Breast epithelium (tissue), 4 donors: ENCODE measurements around the gene PIK3CB. TPM values are rescaled to one million over a fixed set of nuclear protein-coding genes. Genes with fewer than 3 reads are reported as not detected.

Source experiments
- DNase-seq, 2 donors: peaks; one replicate each; pipeline ENCODE4 v3.0.0-alpha.2; 2019; ENCODE audit warnings: low spot score in 2 of 2
- H3K27ac ChIP-seq, 2 donors: fragments of 200-600 bp; sonication (generic) in 1 of 2; one replicate each; pipeline ENCODE4 v1.5.1; 2016 to 2019; ENCODE audit warnings: mild to moderate bottlenecking in 1 of 2
- H3K27me3 ChIP-seq, 2 donors: fragments of 200-600 bp; sonication (generic) in 1 of 2; one replicate each; pipeline versions ENCODE4 v1.5.1 to v1.6.0; 2017 to 2019; ENCODE audit warnings: control low read depth in 1 of 2, mild to moderate bottlenecking in 1 of 2
- H3K36me3 ChIP-seq: fragments of 200-600 bp; one replicate; pipeline ENCODE4 v1.5.1; 2019
- H3K4me1 ChIP-seq, 2 donors: fragments of 200-600 bp; sonication (generic); one replicate each; pipeline ENCODE4 v1.5.1; 2016 to 2019; ENCODE audit warnings: control low read depth in 1 of 2
- H3K4me3 ChIP-seq, 3 donors: fragments of 200-600 bp; sonication (generic); 1 replicate in 2 of 3; 2 replicates in 1 of 3; pipeline ENCODE4 v1.5.1; 2016 to 2019; ENCODE audit warnings: mild to moderate bottlenecking in 3 of 3, moderate library complexity in 2 of 3
- H3K9me3 ChIP-seq, 2 donors: fragments of 200-600 bp; sonication (generic) in 1 of 2; one replicate each; pipeline ENCODE4 v1.5.1; 2016 to 2019; ENCODE audit warnings: control low read depth in 1 of 2
- POLR2A ChIP-seq: fragments of 450-650 bp; IDR thresholded peaks from one replicate; pipeline ENCODE4 v1.6.1; 2016; ENCODE audit warnings: antibody characterized with exemption, mild to moderate bottlenecking, moderate library complexity
- POLR2AphosphoS5 ChIP-seq, 3 donors: sonication (generic); formaldehyde crosslinking; IDR thresholded peaks; one replicate each; pipeline ENCODE4 v1.6.1; 2017; ENCODE audit warnings: antibody characterized with exemption in 3 of 3
- intact Hi-C: fragments of 100-400 bp; cut with DNase I; formaldehyde crosslinking; loops from one replicate; pipeline ENCODE4 v1.15.1; 2023; ENCODE audit warnings: low total_unique reads
- total RNA-seq, 3 donors: library from RNA; depleted of rRNA; stranded (reverse); fragments of >200 nt; gene quantifications; one replicate each; pipeline ENCODE4 v1.1.0, GENCODE V29; 2016
- TF ChIP-seq, protein P1 (sequence below), 3 donors: fragments of 450-650 bp; IDR thresholded peaks; one replicate each; pipeline ENCODE4 v1.5.1; 2016 to 2017; ENCODE audit warnings: antibody characterized with exemption in 3 of 3, mild to moderate bottlenecking in 3 of 3, moderate library complexity in 3 of 3

PIK3CB gene
- total RNA-seq: 10 to 100 TPM; 30.5 to 46.2 (median 31.7) TPM

DNA sequence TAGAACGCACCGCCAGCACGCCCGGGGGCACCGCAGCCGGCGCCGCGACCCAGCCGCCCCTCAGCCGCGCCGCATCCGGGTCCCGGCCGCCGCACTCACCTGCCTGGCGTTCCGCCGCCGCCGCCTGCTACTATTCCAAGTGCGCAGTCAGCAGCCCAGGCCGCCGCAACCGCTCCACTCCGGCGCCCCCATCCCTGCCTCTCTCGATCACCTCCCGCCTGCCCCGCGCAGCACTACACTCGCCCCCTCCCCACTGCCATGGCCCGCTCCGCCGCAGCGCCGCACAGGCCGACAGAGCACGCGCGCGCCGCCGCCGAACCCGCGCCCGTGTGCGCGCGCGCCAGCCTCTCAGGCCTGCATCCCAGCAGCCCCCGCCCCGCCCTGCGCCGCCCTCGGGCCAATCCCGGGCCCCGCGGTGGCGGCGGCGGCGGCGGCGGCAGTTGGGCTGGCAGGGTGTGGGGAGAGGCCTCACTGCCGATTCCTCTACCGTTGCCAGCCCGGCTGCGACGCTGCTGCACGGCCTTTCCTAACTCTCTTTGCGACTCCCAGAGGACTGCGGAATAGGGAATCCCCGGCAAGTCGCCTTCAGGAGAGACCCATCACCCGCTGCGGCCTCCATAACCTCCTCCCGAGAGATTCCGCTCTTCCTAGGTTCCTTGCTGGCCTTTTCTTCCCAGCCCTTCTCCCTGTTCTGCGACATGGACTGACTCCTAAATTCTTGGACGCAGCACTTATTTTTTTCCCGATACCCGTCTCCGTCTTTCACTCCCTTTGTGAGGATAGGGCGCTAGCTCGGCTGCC lies at the start of gene PIK3CB:
TSS of gene PIK3CB (minus strand) at position 333 of the 801 bp plus-strand sequence. CDS start 75,585 bp downstream, outside the sequence.
- H3K36me3 ChIP-seq: no peaks in the 10 kb centered on the region
- no peaks in the 10 kb centered on the region for H3K9me3 ChIP-seq
- intact Hi-C loops: no loop called here
- H3K4me3 ChIP-seq: peak within 1 kb of the TSS; percentile 92 to 99 (median 93)
- DNase-seq: peak; percentile 60 to 80
- H3K27me3 ChIP-seq: no peaks in the 10 kb centered on the region
- H3K4me1 ChIP-seq: no peaks in the 10 kb centered on the region
- TF ChIP-seq, protein P1, sequence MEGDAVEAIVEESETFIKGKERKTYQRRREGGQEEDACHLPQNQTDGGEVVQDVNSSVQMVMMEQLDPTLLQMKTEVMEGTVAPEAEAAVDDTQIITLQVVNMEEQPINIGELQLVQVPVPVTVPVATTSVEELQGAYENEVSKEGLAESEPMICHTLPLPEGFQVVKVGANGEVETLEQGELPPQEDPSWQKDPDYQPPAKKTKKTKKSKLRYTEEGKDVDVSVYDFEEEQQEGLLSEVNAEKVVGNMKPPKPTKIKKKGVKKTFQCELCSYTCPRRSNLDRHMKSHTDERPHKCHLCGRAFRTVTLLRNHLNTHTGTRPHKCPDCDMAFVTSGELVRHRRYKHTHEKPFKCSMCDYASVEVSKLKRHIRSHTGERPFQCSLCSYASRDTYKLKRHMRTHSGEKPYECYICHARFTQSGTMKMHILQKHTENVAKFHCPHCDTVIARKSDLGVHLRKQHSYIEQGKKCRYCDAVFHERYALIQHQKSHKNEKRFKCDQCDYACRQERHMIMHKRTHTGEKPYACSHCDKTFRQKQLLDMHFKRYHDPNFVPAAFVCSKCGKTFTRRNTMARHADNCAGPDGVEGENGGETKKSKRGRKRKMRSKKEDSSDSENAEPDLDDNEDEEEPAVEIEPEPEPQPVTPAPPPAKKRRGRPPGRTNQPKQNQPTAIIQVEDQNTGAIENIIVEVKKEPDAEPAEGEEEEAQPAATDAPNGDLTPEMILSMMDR (IDR thresholded peaks at IDR 0.05): no peak
- TF ChIP-seq POLR2AphosphoS5 (IDR thresholded peaks at IDR 0.05) (peak; percentile 43 to 77 (median 72)), POLR2A (no peak)
- H3K27ac ChIP-seq: peak within 1 kb of the TSS; percentile 93 to 98

DNA sequence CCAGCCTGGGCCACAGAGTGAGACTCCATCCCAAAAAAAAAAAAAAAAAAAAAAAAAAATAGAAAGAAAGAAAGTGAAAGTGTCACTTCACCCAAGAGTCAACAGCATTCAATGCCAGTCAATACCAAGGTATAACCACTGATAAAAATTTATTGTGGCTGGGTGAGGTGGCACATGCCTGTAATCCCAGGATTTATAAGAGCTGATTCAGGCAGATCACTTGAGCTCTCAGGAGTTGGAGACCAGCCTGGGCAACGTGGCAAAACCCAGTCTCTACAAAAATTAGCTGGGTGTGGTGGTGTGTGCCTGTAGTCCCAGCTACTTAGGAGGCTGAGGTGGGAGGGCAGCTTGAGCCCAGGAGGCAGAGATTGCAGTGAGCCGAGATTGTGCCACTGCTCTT lies 46.5 kb upstream of the PIK3CB start:
- H3K27ac ChIP-seq: no peak overlapping the region
- H3K4me3 ChIP-seq: no peak overlapping the region
- H3K4me1 ChIP-seq: no peaks in the 10 kb centered on the region
- no peaks in the 10 kb centered on the region for H3K9me3 ChIP-seq
- DNase-seq: no peak
- intact Hi-C loops: no loop called here
- TF ChIP-seq POLR2A: no peak
- no peak for TF ChIP-seq POLR2AphosphoS5 (IDR thresholded peaks at IDR 0.05)
- TF ChIP-seq, protein P1 (IDR thresholded peaks at IDR 0.05): no peak
- no peaks in the 10 kb centered on the region for H3K36me3 ChIP-seq
- H3K27me3 ChIP-seq: no peaks in the 10 kb centered on the region

DNA sequence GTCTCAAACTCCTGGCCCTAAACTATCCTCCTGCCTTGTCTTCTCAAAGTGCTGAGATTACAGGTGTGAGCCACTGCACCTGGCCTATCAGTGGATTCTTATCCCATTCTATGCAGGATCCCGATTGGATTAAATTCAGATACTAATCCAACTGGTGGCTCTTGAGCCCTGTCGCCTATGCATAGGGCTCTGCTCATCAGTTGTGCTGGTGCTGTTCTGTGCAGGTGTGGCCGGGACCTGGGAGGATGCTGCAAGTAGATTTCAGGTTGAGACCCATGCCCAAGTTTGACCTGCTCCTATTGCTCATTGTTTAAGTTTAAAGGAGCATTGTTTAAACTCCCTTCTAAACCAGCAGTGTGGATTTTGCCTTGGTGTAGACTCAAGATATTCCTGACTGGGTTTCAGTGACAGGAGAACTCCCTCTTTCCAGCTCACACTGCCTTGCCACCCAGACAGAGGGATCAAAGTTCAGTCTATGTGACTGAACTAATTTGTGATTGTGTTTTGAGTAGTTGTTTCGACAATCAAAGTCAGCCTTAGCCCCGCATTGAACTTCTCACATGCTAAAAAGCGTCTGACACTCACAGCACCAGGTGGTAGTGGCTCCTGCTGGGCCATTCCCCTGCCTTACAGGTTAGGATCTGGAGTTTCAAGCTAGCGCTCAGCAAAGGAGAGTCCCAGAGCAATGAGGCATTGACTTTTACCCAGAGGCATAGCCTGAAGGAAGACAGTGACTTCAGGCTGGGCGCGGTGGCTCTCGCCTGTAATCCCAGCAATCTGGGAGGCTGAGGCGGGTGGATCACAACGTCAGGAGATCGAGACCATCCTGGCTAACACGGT lies 45.0 kb upstream of the PIK3CB start:
- intact Hi-C loops: no loop called here
- no peaks in the 10 kb centered on the region for H3K27me3 ChIP-seq
- no peak for DNase-seq
- H3K36me3 ChIP-seq: no peaks in the 10 kb centered on the region
- H3K27ac ChIP-seq: no peak overlapping the region
- TF ChIP-seq POLR2A: no peak
- no peak for TF ChIP-seq POLR2AphosphoS5 (IDR thresholded peaks at IDR 0.05)
- TF ChIP-seq, protein P1 (IDR thresholded peaks at IDR 0.05): no peak
- no peaks in the 10 kb centered on the region for H3K4me1 ChIP-seq
- H3K4me3 ChIP-seq: no peak overlapping the region
- H3K9me3 ChIP-seq: no peaks in the 10 kb centered on the region

DNA sequence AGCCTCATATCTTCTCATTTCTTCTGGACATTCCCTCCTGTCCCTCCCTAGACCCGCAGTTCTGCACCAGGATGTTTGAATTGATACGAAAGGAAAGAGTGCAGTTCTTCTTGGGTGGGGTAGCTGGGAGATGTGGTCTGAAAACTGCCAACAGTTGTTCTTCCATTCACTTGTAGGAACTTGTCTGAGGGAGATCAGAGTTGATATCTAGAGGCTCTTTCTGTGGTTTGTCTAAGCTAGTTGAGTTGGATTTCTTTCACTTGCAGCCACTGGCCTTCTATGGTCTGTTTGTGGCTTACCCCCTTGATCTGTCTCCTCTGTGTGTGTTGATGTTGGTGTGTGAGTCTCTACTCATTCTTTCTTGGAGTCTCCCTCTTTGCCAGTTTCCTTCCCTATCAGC lies 42.5 kb upstream of the PIK3CB start:
- Histone ChIP-seq H3K36me3 (no peaks in the 10 kb centered on the region), H3K27ac (no peak overlapping the region), H3K4me3 (no peak overlapping the region), H3K27me3 (no peaks in the 10 kb centered on the region), H3K4me1 (no peaks in the 10 kb centered on the region), H3K9me3 (no peaks in the 10 kb centered on the region)
- intact Hi-C loops: no loop called here
- TF ChIP-seq, protein P1 (IDR thresholded peaks at IDR 0.05): no peak
- no peak for TF ChIP-seq POLR2A
- no peak for TF ChIP-seq POLR2AphosphoS5 (IDR thresholded peaks at IDR 0.05)
- DNase-seq: no peak
